Sigmoid colon (tissue), 7 donors: ENCODE data around the gene APH1A. TPM values are rescaled to one million over a fixed set of nuclear protein-coding genes. Genes with fewer than 3 reads are reported as not detected.

Experiments
- DNase-seq: peaks from one replicate; pipeline ENCODE4 v3.0.0-alpha.2; 2019
- H3K27ac ChIP-seq, 4 donors: fragments of 200-600 bp; sonication (generic); one replicate each; pipeline ENCODE4 v1.5.1; 2016 to 2019; ENCODE audit warnings: mild to moderate bottlenecking in 1 of 4
- H3K27me3 ChIP-seq, 3 donors: fragments of 200-600 bp; sonication (generic); one replicate each; pipeline ENCODE4 v1.5.1; 2019; ENCODE audit warnings: mild to moderate bottlenecking in 1 of 3
- H3K36me3 ChIP-seq, 4 donors: fragments of 200-600 bp; sonication (generic); one replicate each; pipeline ENCODE4 v1.5.1; 2016 to 2019
- H3K4me1 ChIP-seq, 4 donors: fragments of 200-600 bp; sonication (generic); one replicate each; pipeline ENCODE4 v1.5.1; 2017 to 2019
- H3K4me3 ChIP-seq, 4 donors: fragments of 200-600 bp; sonication (generic); one replicate each; pipeline ENCODE4 v1.5.1; 2017 to 2019; ENCODE audit warnings: mild to moderate bottlenecking in 2 of 4, moderate library complexity in 1 of 4
- H3K9me3 ChIP-seq, 4 donors: fragments of 200-600 bp in 3 of 4; sonication (generic) in 3 of 4; one replicate each; pipeline versions ENCODE4 v1.5.1 to v1.6.1; 2013 to 2019
- EP300 ChIP-seq, 4 donors: sonication (generic); formaldehyde crosslinking; IDR thresholded peaks; one replicate each; pipeline ENCODE4 v1.6.1; 2017; ENCODE audit warnings: antibody characterized with exemption in 4 of 4
- POLR2A ChIP-seq, 2 donors: fragments of 450-650 bp; IDR thresholded peaks; one replicate each; pipeline ENCODE4 v1.6.1; 2016; ENCODE audit warnings: antibody characterized with exemption in 2 of 2, mild to moderate bottlenecking in 2 of 2, moderate library complexity in 2 of 2
- POLR2AphosphoS5 ChIP-seq, 4 donors: sonication (generic); formaldehyde crosslinking; IDR thresholded peaks; one replicate each; pipeline ENCODE4 v1.6.1; 2017; ENCODE audit warnings: antibody characterized with exemption in 4 of 4
- WGBS, 2 donors: extraction: QIAGEN DNeasy Blood & Tissue Kit; methylation state at CpG; one replicate each; pipeline ENCODE4 v1.1.7; 2013; 5-methylcytosine and 5-hydroxymethylcytosine counted together
- intact Hi-C: fragments of 100-400 bp; cut with DNase I; formaldehyde crosslinking; loops from one replicate; pipeline ENCODE4 v1.15.1; 2023
- polyA plus RNA-seq, 3 donors: library from polyadenylated mRNA; stranded (reverse); fragments of 200-250 nt; gene quantifications; one replicate each; pipeline ENCODE4 v1.2.3, GENCODE V29; 2013
- total RNA-seq, 4 donors: library from RNA; depleted of rRNA; stranded (reverse); fragments of >200 nt; gene quantifications; one replicate each; pipeline ENCODE4 v1.1.0, GENCODE V29; 2016
- TF ChIP-seq, protein P1 (sequence below), 4 experiments: fragments of 450-650 bp in 3 of 4; fragments of 200-600 bp in 1 of 4; IDR thresholded peaks; one replicate each; pipeline ENCODE4 v1.5.1; 2016 to 2019; ENCODE audit warnings: antibody characterized with exemption in 4 of 4, mild to moderate bottlenecking in 3 of 4, moderate library complexity in 2 of 4
- donor health status: healthy with polysubstance abuse.
- donor health status: Bipolar disorder and iron deficiency.
- donor health status: healthy.

The APH1A gene
- total and polyA plus RNA-seq, 7 donors, result 44.6 to 228 (median 59.2) TPM

- no peak overlapping the region for H3K27ac ChIP-seq
- WGBS, 2 donors, result 80 to 84% methylated on average over 6 of the region's 6 CpGs
- peaks cover 0 to 30% (median 14%) of the 10 kb centered on the region in 4 donors for H3K4me1 ChIP-seq
- peaks cover 9 to 33% (median 30%) of the 10 kb centered on the region in 4 donors for H3K36me3 ChIP-seq
- H3K4me3 ChIP-seq, result no peak overlapping the region
- no peak for TF ChIP-seq POLR2AphosphoS5 (IDR thresholded peaks at IDR 0.05)
- no peak for TF ChIP-seq POLR2A (IDR thresholded peaks at IDR 0.05)
- no peak for TF ChIP-seq EP300 (IDR thresholded peaks at IDR 0.05)
- TF ChIP-seq, protein P1, sequence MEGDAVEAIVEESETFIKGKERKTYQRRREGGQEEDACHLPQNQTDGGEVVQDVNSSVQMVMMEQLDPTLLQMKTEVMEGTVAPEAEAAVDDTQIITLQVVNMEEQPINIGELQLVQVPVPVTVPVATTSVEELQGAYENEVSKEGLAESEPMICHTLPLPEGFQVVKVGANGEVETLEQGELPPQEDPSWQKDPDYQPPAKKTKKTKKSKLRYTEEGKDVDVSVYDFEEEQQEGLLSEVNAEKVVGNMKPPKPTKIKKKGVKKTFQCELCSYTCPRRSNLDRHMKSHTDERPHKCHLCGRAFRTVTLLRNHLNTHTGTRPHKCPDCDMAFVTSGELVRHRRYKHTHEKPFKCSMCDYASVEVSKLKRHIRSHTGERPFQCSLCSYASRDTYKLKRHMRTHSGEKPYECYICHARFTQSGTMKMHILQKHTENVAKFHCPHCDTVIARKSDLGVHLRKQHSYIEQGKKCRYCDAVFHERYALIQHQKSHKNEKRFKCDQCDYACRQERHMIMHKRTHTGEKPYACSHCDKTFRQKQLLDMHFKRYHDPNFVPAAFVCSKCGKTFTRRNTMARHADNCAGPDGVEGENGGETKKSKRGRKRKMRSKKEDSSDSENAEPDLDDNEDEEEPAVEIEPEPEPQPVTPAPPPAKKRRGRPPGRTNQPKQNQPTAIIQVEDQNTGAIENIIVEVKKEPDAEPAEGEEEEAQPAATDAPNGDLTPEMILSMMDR (IDR thresholded peaks at IDR 0.05), result no peak
- peaks cover 0 to 8% (median 0%) of the 10 kb centered on the region in 3 donors for H3K27me3 ChIP-seq
- H3K9me3 ChIP-seq, result no peaks in the 10 kb centered on the region
- intact Hi-C loops, result no loop called here
- DNase-seq, result peak; percentile 26
Measured at GRCh38 chr1:150263549-150263948, 5.3 kb downstream of the APH1A start.

GRCh38 chr1:150262388-150263320 lies 6.2 kb downstream of the APH1A start:
- no peak for TF ChIP-seq EP300 (IDR thresholded peaks at IDR 0.05)
- TF ChIP-seq POLR2A (IDR thresholded peaks at IDR 0.05), result no peak
- TF ChIP-seq POLR2AphosphoS5 (IDR thresholded peaks at IDR 0.05), result no peak
- TF ChIP-seq, protein P1 (IDR thresholded peaks at IDR 0.05), result no peak
- peak; percentile 27 for DNase-seq
- Histone ChIP-seq H3K4me3 (no peak overlapping the region), H3K36me3 (peaks cover 9 to 33% (median 30%) of the 10 kb centered on the region in 4 donors), H3K4me1 (peaks cover 0 to 32% (median 10%) of the 10 kb centered on the region in 4 donors), H3K9me3 (no peaks in the 10 kb centered on the region), H3K27ac (peak overlapping the region in 1 of 4 donors; percentile 2), H3K27me3 (peaks cover 0 to 13% (median 0%) of the 10 kb centered on the region in 3 donors)
- WGBS, 2 donors, result 85% methylated on average over 6 of the region's 6 CpGs
- intact Hi-C loops, result no loop called here

- H3K4me1 ChIP-seq, result peaks cover 0 to 34% (median 8%) of the 10 kb centered on the region in 4 donors
- DNase-seq, result peak; percentile 62
Measured at GRCh38 chr1:150261367-150261766, 7.4 kb downstream of the APH1A start.

DNA sequence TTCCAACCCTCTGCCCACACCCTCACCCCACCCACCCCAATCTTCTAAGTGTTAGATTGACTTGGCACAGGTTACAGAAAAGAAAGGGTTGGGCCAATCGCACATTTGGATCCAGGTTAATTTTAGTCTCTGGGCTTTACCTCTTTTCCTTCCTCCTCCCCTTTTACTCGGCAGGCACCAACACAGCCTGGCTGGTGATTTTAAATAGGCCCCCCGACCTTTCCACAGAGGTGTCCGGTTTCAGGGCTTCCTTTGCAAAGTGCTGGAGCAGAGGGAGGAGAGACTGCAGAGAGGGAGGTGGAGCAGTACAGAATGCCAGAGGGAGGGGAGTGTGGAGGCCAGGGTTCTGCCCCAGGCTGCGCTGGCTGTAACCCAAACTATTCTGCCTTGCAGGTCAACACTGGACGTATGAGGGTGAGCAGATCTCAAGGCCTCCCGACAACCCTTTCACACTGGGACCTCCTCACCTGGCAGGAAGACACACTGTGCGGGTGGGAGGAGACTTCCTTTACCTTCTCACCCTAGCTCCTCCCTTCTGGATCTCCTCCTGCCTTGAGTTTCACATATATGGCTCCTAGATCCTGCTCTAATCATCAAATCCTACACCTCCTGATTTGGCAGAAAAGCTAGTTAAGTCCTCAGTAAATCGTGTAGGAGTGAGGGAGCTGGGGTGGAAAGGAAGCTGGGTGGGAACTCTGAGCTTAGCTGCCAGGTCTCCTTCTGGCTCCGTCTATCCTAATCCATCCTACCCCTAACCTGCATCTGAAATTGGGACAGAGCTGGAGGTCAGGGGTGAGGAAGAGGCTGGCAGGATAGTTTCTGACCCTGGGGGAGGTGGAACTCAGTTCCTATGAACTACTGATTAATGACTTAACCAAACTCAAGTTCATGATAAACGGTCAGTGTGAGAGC lies 8.8 kb downstream of the APH1A start:
- intact Hi-C loops, result loop anchor here (5.0 kb wide), 1 partner anchor 62 kb away; the partner anchor contains the start of gene PRPF3
- TF ChIP-seq POLR2AphosphoS5 (IDR thresholded peaks at IDR 0.05) (no peak), POLR2A (IDR thresholded peaks at IDR 0.05) (no peak), EP300 (IDR thresholded peaks at IDR 0.05) (no peak)
- TF ChIP-seq, protein P1 (IDR thresholded peaks at IDR 0.05), result no peak
- Histone ChIP-seq H3K4me1 (peaks cover 0 to 42% (median 14%) of the 10 kb centered on the region in 4 donors), H3K27ac (peak overlapping the region in 3 of 4 donors; percentile 73 to 79 (median 76)), H3K9me3 (no peaks in the 10 kb centered on the region), H3K27me3 (peaks cover 0 to 14% (median 0%) of the 10 kb centered on the region in 3 donors), H3K4me3 (no peak overlapping the region), H3K36me3 (peaks cover 0 to 11% (median 9%) of the 10 kb centered on the region in 4 donors)
- 15 to 43% methylated on average over 11 of the region's 11 CpGs for WGBS, 2 donors
- peak; percentile 63 for DNase-seq

More at GRCh38 chr1:150261367-150261766, 7.4 kb downstream of the APH1A start:
- peaks cover 0 to 14% (median 0%) of the 10 kb centered on the region in 3 donors for H3K27me3 ChIP-seq
- H3K36me3 ChIP-seq, result peaks cover 9 to 24% (median 23%) of the 10 kb centered on the region in 4 donors
- no peak overlapping the region for H3K4me3 ChIP-seq
- H3K27ac ChIP-seq, result no peak overlapping the region
- H3K9me3 ChIP-seq, result no peaks in the 10 kb centered on the region
- TF ChIP-seq, protein P1 (IDR thresholded peaks at IDR 0.05), result no peak
- no peak for TF ChIP-seq POLR2AphosphoS5 (IDR thresholded peaks at IDR 0.05)
- no peak for TF ChIP-seq POLR2A (IDR thresholded peaks at IDR 0.05)
- TF ChIP-seq EP300 (IDR thresholded peaks at IDR 0.05), result no peak
- intact Hi-C loops, result no loop called here
- 87 to 94% methylated on average over 6 of the region's 6 CpGs for WGBS, 2 donors
